DLD1 (cell line): ENCODE data around the gene LIPC.

ENCODE experiments used
- in situ Hi-C: cut with HindIII; loops from 2 replicates; pipeline ENCODE4 v1.10.0; 2017; ENCODE audit warnings: low sequenced_read_pairs

Gene LIPC

GRCh38 chr15:58512522-58512921 is 80.7 kb downstream of the LIPC start:
- in situ Hi-C loops: no loop called here

DNA sequence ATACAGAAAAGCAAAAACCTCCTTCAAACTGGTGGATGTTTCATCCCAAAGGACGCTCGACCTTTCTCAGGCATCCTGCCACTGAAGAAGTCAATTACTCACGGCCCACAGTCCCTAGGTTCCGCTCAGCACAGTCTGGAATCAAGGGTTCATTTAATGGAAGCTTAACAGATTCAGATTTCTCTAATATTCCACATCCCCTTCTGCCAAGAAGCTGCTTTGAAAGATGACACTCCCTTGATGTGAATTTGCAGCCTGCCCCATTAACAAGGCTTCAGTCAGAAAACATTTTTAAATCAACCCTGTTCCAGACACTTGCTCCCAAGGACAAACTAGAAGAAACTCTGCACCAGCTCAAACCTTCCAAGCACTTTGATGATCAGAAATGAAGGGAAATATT is 81.2 kb downstream of the LIPC start:
- in situ Hi-C loops: no loop called here

DNA sequence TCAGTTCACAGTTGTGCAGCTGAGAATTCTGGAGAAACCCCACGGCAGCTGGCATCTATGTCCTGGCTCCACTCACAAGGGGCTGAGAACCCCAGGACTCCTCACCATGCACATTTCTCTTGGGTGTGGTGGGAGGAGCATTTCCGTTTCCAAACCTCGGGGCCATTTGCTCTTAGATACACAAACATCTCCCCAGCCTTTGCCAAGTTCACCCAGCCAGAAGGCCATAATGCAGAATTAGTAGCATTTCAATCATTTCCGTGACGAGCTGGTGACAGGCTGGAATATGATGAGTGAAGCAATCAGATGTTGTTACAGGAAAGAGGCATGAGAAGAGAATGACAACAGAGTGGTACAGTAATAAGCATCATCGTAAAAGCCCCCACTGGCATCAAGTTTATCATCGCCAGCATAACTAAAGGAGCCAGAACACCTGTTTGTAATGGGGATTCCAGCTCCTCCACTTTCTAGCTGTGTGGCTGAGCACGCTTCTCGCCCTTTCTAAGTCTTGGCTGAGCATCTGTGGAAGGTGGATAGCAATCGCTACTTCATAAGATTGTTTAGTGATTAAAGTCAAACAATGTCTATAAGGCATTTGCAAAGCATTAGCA is 82.0 kb downstream of the LIPC start:
- in situ Hi-C loops: no loop called here

DNA sequence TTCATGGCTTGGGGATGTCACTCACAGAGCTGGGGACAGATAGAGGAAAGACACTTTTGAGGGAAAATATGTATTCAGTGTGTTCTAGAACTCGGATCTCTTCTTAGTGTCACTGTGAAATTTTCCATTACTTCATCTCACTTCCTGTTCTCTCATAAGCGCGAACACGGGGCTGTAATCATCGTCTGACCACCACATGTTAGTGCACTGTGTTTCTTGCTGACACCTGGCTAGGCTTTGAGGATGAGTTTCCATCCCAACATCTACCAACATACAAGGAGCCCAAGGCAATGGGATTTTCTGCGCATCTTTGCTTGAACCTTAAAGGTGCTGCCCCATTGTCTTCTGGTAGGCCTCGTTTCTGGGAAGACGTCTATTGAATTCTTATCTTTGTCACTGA is 84.0 kb downstream of the LIPC start:
- in situ Hi-C loops: no loop called here

GRCh38 chr15:58517252-58517681 is 85.5 kb downstream of the LIPC start:
- in situ Hi-C loops: no loop called here

GRCh38 chr15:58517682-58518525 is 86.1 kb downstream of the LIPC start:
- in situ Hi-C loops: no loop called here

- in situ Hi-C loops: no loop called here
These were observed 86.8 kb downstream of the LIPC start for GRCh38 chr15:58518626-58519025.

DNA sequence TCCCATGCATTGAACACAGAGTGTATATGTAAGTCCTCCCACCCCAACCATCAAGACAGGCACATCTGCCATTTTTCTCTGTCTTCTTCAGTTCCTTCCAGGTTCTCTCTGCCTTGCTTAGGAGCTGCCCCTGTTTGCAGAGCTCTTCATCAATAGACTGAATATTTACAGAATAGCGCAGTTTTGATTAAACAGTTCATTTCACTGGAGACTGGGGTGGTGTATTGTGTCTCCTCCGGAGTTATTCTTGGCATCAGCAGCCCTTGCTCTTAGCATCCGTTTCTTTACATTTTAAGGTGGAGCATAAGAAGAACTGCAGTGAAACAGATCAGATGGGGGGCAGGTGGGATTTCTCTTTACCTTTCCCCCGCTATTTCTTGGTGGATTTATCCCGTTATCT is 87.7 kb downstream of the LIPC start:
- in situ Hi-C loops: no loop called here

DNA sequence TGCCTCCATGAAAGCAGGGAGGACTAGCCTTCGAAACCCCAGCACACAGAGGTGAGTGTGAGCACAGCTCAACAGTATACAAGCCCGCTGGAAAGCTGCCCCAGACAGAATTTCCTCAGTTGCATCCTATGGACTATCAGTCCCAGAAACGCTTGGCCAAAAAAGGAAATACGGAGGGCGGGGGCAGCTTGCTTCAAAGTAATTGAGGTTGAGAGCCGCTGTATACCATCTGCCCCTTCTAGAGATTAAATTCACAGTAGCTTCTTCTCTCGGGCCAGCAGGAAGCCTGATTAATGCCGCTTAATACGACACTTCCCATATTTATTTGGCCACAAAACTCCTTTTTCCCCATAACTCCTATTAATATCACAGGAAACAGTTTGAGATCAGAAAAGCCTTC is 88.7 kb downstream of the LIPC start:
- in situ Hi-C loops: no loop called here

DNA sequence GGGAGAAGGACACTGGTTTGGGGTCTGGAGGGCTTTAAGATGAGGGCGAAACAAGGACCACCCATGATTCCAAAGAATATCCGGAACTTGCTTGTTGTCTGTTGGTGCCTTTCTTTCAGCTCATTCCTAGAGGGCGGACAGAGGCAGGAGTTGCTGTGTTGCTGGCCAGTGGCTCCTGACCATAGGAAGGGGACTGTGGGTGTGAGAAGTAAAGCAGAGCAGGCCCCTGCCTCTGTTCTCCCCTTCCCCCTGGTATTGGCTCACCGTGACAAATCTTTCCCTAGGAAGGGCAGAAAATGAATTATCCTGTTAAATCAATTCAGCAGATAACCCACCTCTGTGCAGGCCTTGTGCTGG is 89.1 kb downstream of the LIPC start:
- in situ Hi-C loops: no loop called here

DNA sequence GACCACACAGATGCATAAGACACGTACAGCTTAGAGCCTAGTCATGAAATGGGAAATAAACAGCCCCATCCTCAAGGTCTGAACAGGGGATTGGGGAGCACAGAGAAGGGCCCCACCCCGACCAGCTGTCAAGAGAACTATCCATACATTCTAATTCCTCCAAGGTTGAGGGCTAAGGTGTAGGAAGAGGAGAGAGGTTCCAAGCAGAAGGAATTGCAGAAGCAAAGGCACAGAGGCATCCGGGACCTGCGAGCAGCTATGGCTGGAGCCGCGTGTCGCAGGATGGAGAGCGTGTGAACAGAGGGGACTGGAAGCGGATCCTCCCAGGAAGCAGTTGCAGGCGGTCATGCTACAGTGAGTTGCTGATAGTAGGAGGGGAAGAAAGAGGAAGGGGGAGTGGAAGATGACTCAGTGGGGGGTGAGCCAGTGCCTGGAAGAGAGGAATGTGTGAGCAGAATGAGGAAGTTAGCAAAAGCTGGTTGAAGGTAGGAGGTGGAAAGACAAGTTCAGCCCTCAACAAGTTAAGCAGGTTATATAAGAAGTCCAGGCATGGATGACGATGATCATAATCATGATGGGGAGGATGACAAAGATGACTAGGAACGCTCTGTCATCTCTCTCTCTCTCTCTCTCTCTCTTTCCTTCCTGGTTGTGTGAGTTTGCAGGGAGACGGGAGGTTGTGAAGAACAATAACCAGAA is 89.7 kb downstream of the LIPC start:
- in situ Hi-C loops: no loop called here

- in situ Hi-C loops: no loop called here
These were observed 90.6 kb downstream of the LIPC start for GRCh38 chr15:58522391-58522790.

GRCh38 chr15:58522865-58523264 is 91.1 kb downstream of the LIPC start:
- in situ Hi-C loops: no loop called here

DNA sequence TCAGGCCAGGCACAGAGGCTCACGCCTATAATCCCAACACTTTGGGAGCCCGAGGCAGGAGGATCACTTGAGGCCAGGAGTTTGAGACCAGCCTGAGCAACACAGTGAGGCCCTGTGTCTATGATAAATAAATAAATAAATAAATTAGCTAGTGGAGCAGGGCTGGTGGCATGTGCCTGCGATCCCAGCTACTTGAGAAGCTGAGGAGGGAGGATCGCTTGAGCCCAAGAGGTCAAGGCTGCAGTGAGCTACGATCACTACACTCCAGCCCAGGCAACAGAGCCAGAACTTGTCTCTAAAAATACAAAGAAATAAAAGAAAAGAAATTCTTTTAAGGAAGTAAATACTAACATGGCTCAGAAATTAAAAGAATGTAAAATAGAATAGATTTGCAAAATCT is 91.8 kb downstream of the LIPC start:
- in situ Hi-C loops: no loop called here

DNA sequence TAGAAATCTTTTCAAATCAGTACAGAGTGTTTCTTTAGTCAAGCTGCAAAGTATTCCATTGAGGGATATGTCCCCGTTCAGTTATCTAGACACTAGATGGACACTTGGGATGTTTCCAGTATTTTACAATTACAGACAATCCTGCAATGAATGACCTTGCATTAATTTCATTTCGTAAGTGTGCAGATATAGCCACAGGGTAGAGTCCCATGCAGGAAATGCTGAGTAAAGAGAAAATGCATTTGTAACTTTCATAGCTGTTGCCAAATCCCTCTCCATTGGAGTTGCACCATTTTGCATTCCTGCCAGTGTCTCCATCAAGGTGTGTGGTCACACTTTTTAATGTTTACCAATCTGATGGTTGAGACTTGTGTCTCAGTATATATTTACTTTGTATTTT is 92.5 kb downstream of the LIPC start:
- in situ Hi-C loops: no loop called here

DNA sequence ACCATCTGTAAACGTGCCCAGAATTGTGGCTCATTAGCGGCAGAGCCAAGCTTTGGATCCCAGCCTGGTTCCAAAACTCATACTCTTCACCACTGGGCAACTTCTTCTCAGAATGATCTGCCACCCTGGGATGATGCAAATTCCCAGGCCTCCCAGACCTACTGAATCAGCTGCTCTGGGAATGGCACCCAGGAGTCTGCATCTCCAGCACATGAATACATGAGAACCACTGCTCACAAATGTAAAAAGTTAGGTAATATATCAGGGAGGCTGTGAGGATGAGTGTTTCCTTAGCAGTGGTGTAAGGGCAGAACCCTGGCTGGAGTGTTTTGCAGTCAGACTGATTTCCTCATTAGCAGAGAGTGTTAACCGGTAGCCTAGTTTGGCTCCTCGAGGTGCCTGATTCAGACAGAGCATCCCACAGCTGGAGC is 94.2 kb downstream of the LIPC start:
- in situ Hi-C loops: no loop called here

GRCh38 chr15:58526647-58527192 is 94.9 kb downstream of the LIPC start:
- in situ Hi-C loops: no loop called here

DNA sequence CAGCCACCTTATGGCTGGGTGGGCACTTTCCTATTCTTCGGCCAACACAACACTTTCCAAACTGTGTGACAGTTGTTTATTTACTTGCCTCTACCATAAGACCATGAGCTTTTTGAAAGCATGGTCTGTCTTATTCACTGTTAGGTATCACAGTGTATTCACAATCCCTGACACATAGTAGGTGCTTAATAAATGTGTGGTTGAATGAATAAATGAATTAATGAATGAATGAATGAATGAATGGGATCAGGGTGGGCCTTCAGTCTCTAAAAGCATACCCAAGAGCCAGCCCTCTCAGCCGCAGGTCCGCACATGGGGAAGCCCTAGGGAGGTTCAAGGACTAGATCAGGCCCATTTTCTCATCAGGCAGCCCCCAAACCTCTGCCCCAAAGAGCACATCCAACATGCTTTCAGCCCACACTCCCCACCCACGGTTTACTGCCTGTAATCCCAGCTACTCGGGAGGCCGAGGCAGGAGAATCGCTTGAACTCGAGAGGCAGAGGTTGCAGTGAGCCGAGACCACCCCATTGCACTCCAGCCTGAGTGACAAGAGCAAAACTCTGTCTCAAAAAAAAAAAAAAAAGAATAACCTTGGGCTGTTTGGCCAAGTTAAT is 95.9 kb downstream of the LIPC start:
- in situ Hi-C loops: no loop called here

GRCh38 chr15:58528188-58528870 is 96.5 kb downstream of the LIPC start:
- in situ Hi-C loops: no loop called here

DNA sequence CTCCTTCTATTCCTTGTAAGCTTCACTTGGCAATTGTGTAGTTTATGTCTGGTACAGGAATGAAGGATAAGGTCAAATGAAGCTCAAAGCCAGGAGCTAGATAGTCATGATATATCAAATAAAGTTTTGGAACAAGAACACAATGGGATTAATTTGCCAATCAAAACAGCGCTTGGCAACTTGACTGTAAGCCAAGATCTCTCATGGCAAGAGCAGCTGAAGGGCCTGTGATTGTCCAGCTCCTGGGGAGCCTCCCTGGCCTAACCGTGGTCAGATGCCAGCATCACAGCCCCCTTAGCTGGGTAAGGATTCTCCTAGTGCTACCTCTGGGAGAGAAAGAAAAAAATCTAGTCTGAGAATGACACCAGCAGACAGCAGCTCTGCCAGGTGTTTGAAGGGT is 97.2 kb downstream of the LIPC start:
- in situ Hi-C loops: no loop called here
